Measurements from ENCODE around the gene FAM13A.
"Not testable (repeated sequence)": the region's sequence is repeated elsewhere in the genome, so short reads cannot be mapped to it uniquely, and the experiment has no call there.

FAM13A gene

GRCh38 chr4:88998001-88998400 is 59.0 kb downstream of the FAM13A start:
- DNase-seq: no peak

GRCh38 chr4:88995874-88996273 is 61.1 kb downstream of the FAM13A start:
- DNase-seq: no peak

GRCh38 chr4:88995257-88995656 is 61.7 kb downstream of the FAM13A start:
- DNase-seq: not testable (repeated sequence)

GRCh38 chr4:88993246-88993645 is 63.7 kb downstream of the FAM13A start:
- no peak for DNase-seq

GRCh38 chr4:88991746-88992145 is 65.2 kb downstream of the FAM13A start:
- no peak for DNase-seq

- no peak for DNase-seq
These were observed 67.0 kb downstream of the FAM13A start for GRCh38 chr4:88989990-88990389.

GRCh38 chr4:88985088-88985773 is 71.8 kb downstream of the FAM13A start:
- DNase-seq: no peak

GRCh38 chr4:88982757-88983156 is 74.2 kb downstream of the FAM13A start:
- DNase-seq: no peak

GRCh38 chr4:88981993-88982392 is 75.0 kb downstream of the FAM13A start:
- no peak for DNase-seq

GRCh38 chr4:88981556-88981955 is 75.4 kb downstream of the FAM13A start:
- no peak for DNase-seq

- no peak for DNase-seq
These were observed 77.7 kb downstream of the FAM13A start for GRCh38 chr4:88979276-88979675.

- no peak for DNase-seq
These were observed 80.3 kb downstream of the FAM13A start for GRCh38 chr4:88976775-88977035.

- DNase-seq: no peak
These were observed 80.8 kb downstream of the FAM13A start for GRCh38 chr4:88975958-88976774.

- DNase-seq: no peak
These were observed 85.4 kb downstream of the FAM13A start for GRCh38 chr4:88971536-88971935.

GRCh38 chr4:88969746-88970145 is 87.2 kb downstream of the FAM13A start:
- DNase-seq: no peak

GRCh38 chr4:88969271-88969670 is 87.7 kb downstream of the FAM13A start:
- no peak for DNase-seq

- no peak for DNase-seq
These were observed 89.1 kb downstream of the FAM13A start for GRCh38 chr4:88967883-88968331.

- DNase-seq: no peak
These were observed 91.9 kb downstream of the FAM13A start for GRCh38 chr4:88965053-88965452.

- DNase-seq: no peak
These were observed 92.5 kb downstream of the FAM13A start for GRCh38 chr4:88964450-88964849.

- DNase-seq: no peak
These were observed 93.2 kb downstream of the FAM13A start for GRCh38 chr4:88963817-88964216.

GRCh38 chr4:88962396-88962795 is 94.6 kb downstream of the FAM13A start:
- DNase-seq: no peak

- DNase-seq: peak; percentile 5
These were observed 96.4 kb downstream of the FAM13A start for GRCh38 chr4:88960576-88960975.

GRCh38 chr4:88958080-88958479 is 98.9 kb downstream of the FAM13A start:
- no peak for DNase-seq

- DNase-seq: no peak
These were observed 99.4 kb downstream of the FAM13A start for GRCh38 chr4:88957570-88957969.

Data from CD4-positive, alpha-beta T cell treated with Interleukin-17A for 1 hour (primary cell).